A549 (cell line): ENCODE measurements around the gene RFLNA. TPM values are rescaled to one million over a fixed set of nuclear protein-coding genes. Genes with fewer than 3 reads are reported as not detected.
A peak's percentile ranks its signal among the peaks of the same experiment; 100 is the strongest.

Experiments used
- ATAC-seq, 2 experiments: fragments of 200-7000 bp in 1 of 2; fragments of >200 bp in 1 of 2; cut with Nextera tagmentation in 1 of 2; cut with Tn5 transposase in 1 of 2; 3 replicates each; pipeline versions ENCODE4 v1.8.0 to v1.9.1; 2018 to 2020; ENCODE audit warnings: mild to moderate bottlenecking in 1 of 2, moderate library complexity in 1 of 2
- CTCF ChIA-PET: fragments of 300-600 bp; sonication (Branson Sonifier 250); formaldehyde crosslinking; extraction: SDS; loops from one replicate; lab custom pipeline; 2021; ENCODE audit warnings: antibody characterized with exemption, inconsistent platforms; lab: Yijun Ruan, JAX
- POLR2A ChIA-PET: fragments of 350-600 bp; formaldehyde crosslinking; extraction: SDS; loops from one replicate; lab custom pipeline; 2021; ENCODE audit warnings: antibody characterized with exemption, inconsistent platforms; lab: Yijun Ruan, JAX
- DNase-seq, 2 experiments: peaks; one replicate each; pipeline versions ENCODE4 v3.0.0 to v3.0.0-alpha.2; 2011 to 2016; ENCODE audit warnings: low read depth in 1 of 2, low spot score in 1 of 2
- FAIRE-seq: peaks from 2 replicates; lab custom pipeline; 2011; peaks lifted over from hg19 to GRCh38; lab: Jason Lieb, UNC
- H3K27ac ChIP-seq, 2 experiments: fragments of >200 bp; sonication (Bioruptor Twin); formaldehyde crosslinking; 3 replicates each; pipeline ENCODE4 v1.5.1; 2016 to 2017
- H3K4me1 ChIP-seq: fragments of >200 bp; sonication (Bioruptor Twin); formaldehyde crosslinking; 3 replicates; pipeline ENCODE4 v1.6.1; 2016
- H3K4me2 ChIP-seq: fragments of >200 bp; sonication (Bioruptor Twin); formaldehyde crosslinking; 3 replicates; pipeline ENCODE4 v1.6.1; 2016
- H3K4me3 ChIP-seq: fragments of >200 bp; sonication (Bioruptor Twin); formaldehyde crosslinking; 3 replicates; pipeline ENCODE4 v1.5.1; 2016
- H3K9me3 ChIP-seq: fragments of >200 bp; sonication (Bioruptor Twin); formaldehyde crosslinking; 3 replicates; pipeline ENCODE4 v1.6.1; 2016
- BHLHE40 ChIP-seq: IDR thresholded peaks from 2 replicates; pipeline ENCODE4 v1.6.1; 2012; ENCODE audit warnings: low read depth, low read length, inconsistent platforms
- CBX8 ChIP-seq: fragments of 200-600 bp; sonication (generic); IDR thresholded peaks from 2 replicates; pipeline ENCODE4 v1.6.1; 2016
- CHD2 ChIP-seq: fragments of 150-350 bp; IDR thresholded peaks from 2 replicates; pipeline ENCODE4 v1.6.1; 2014; ENCODE audit warnings: low read length; ENCODE audit not compliant: partially characterized antibody
- CHD4 ChIP-seq: fragments of 200-600 bp; sonication (generic); IDR thresholded peaks from 2 replicates; pipeline ENCODE4 v1.6.1; 2016; ENCODE audit warnings: antibody characterized with exemption, mild to moderate bottlenecking, borderline replicate concordance
- EP300 ChIP-seq, 2 experiments: fragments of >200 bp; sonication (Bioruptor Twin); formaldehyde crosslinking; IDR thresholded peaks; 2 replicates in 1 of 2; 3 replicates in 1 of 2; pipeline ENCODE4 v1.6.1; 2016 to 2017
- FOSL2 ChIP-seq, 2 experiments: fragments of 450-650 bp in 1 of 2; fragments of >200 bp in 1 of 2; sonication (Bioruptor Twin) in 1 of 2; formaldehyde crosslinking; IDR thresholded peaks; 2 replicates each; pipeline versions ENCODE4 v1.5.0 to v1.6.1; 2016 to 2020; ENCODE audit warnings: mild to moderate bottlenecking in 1 of 2, moderate library complexity in 1 of 2
- FOXS1 ChIP-seq: fragments of 250-450 bp; sonication (Bioruptor Pico); IDR thresholded peaks from 2 replicates; pipeline ENCODE4 v1.5.0; 2020; ENCODE audit warnings: mild to moderate bottlenecking, moderate library complexity
- GATA3 ChIP-seq: IDR thresholded peaks from 2 replicates; pipeline ENCODE4 v1.6.1; 2012; ENCODE audit warnings: borderline replicate concordance
- HDAC2 ChIP-seq: fragments of 200-600 bp; sonication (generic); IDR thresholded peaks from 2 replicates; pipeline ENCODE4 v1.6.1; 2016
- HEYL ChIP-seq: fragments of 250-450 bp; sonication (Bioruptor Pico); IDR thresholded peaks from 2 replicates; pipeline ENCODE4 v1.8.0; 2021; ENCODE audit warnings: mild to moderate bottlenecking, moderate library complexity
- HMGXB4 ChIP-seq: fragments of 250-450 bp; sonication (Bioruptor Pico); IDR thresholded peaks from 2 replicates; pipeline ENCODE4 v1.5.0; 2021; ENCODE audit warnings: mild to moderate bottlenecking, moderate library complexity, borderline replicate concordance
- HOXB5 ChIP-seq: fragments of 250-450 bp; sonication (Bioruptor Pico); IDR thresholded peaks from 2 replicates; pipeline ENCODE4 v1.5.0; 2020; ENCODE audit warnings: mild to moderate bottlenecking, moderate library complexity
- JUNB ChIP-seq: fragments of >200 bp; sonication (Bioruptor Twin); formaldehyde crosslinking; IDR thresholded peaks from 2 replicates; pipeline ENCODE4 v1.6.1; 2016
- NPAS2 ChIP-seq: fragments of 250-450 bp; sonication (Bioruptor Pico); IDR thresholded peaks from 2 replicates; pipeline ENCODE4 v1.8.0; 2022; ENCODE audit warnings: mild to moderate bottlenecking, moderate library complexity, borderline replicate concordance
- PHF8 ChIP-seq: fragments of 200-600 bp; sonication (generic); IDR thresholded peaks from 2 replicates; pipeline ENCODE4 v1.6.1; 2016; ENCODE audit warnings: low read depth, mild to moderate bottlenecking, antibody characterized with exemption, moderate library complexity, borderline replicate concordance
- RAD21 ChIP-seq, 2 experiments: fragments of >200 bp in 1 of 2; sonication (Bioruptor Twin) in 1 of 2; formaldehyde crosslinking in 1 of 2; IDR thresholded peaks in 1 of 2; conservative IDR thresholded peaks in 1 of 2; 2 replicates in 1 of 2; 3 replicates in 1 of 2; pipeline ENCODE4 v1.6.1; 2012 to 2018; ENCODE audit warnings: inconsistent platforms in 1 of 2
- RARB ChIP-seq: fragments of 250-450 bp; sonication (Bioruptor Pico); IDR thresholded peaks from 2 replicates; pipeline ENCODE4 v1.8.0; 2021; ENCODE audit warnings: mild to moderate bottlenecking, moderate library complexity
- RCOR1 ChIP-seq: fragments of 150-350 bp; IDR thresholded peaks from 2 replicates; pipeline ENCODE4 v1.6.1; 2014; ENCODE audit warnings: antibody characterized with exemption, low read length, low read depth
- REST ChIP-seq: fragments of 200-600 bp; sonication (generic); IDR thresholded peaks from 2 replicates; pipeline ENCODE4 v1.6.1; 2016; ENCODE audit warnings: antibody characterized with exemption, mild to moderate bottlenecking, moderate library complexity
- RFX5 ChIP-seq: fragments of 450-650 bp; IDR thresholded peaks from 2 replicates; pipeline ENCODE4 v1.7.1; 2014; ENCODE audit warnings: antibody characterized with exemption, mild to moderate bottlenecking, moderate library complexity
- SMC3 ChIP-seq: fragments of >200 bp; sonication (Bioruptor Twin); formaldehyde crosslinking; IDR thresholded peaks from 3 replicates; pipeline ENCODE4 v1.6.1; 2018; ENCODE audit warnings: inconsistent platforms
- SREBF2 ChIP-seq: fragments of 450-650 bp; IDR thresholded peaks from 2 replicates; pipeline ENCODE4 v1.6.1; 2014; ENCODE audit warnings: mild to moderate bottlenecking, moderate library complexity
- ZFP36 ChIP-seq: fragments of 450-650 bp; IDR thresholded peaks from 2 replicates; pipeline ENCODE4 v1.6.1; 2014; ENCODE audit warnings: borderline replicate concordance; ENCODE audit not compliant: partially characterized antibody
- ZNF302 ChIP-seq: fragments of 250-450 bp; sonication (Bioruptor Pico); IDR thresholded peaks from 2 replicates; pipeline ENCODE4 v1.9.0; 2021; ENCODE audit warnings: inconsistent platforms, mild to moderate bottlenecking, moderate library complexity
- WGBS: methylation state at CpG from one replicate; pipeline ENCODE4 v1.1.6; 2017; ENCODE audit errors: missing lambda C conversion rate; 5-methylcytosine and 5-hydroxymethylcytosine counted together
- polyA plus RNA-seq, 4 experiments: library from polyadenylated mRNA; depleted of rRNA in 3 of 4; stranded (reverse); fragments of >200 nt; fragmentation: RNase III in 1 of 4; extraction: RNeasy Plus Mini Kit Qiagen cat#74134 plus additional on column Dnase treatment in 1 of 4; gene quantifications; 2 replicates in 3 of 4; 3 replicates in 1 of 4; pipeline ENCODE4 v1.2.3, GENCODE V29; 2011 to 2017
- TF ChIP-seq, protein P1 (sequence below): fragments of >200 bp; sonication (Bioruptor Twin); formaldehyde crosslinking; IDR thresholded peaks from 3 replicates; pipeline ENCODE4 v1.5.1; 2016

Gene RFLNA
- polyA plus RNA-seq, 2 of the 4 experiments (the other 2 are of a cell fraction), result not detected

GRCh38 chr12:124354400-124354799 is 59.5 kb downstream of the RFLNA start:
- ChIA-PET CTCF (interaction anchor here (0.6 to 0.7 kb wide), 2 partner anchors 12 to 22 kb away, joined by 3 read pairs; no protein-coding TSS in a partner anchor), POLR2A (no interaction called here)
- WGBS, result 90% methylated on average over 9 of the region's 13 CpGs
- TF ChIP-seq JUNB (no peak), SMC3 (no peak), BHLHE40 (no peak), CHD2 (no peak), CHD4 (no peak), RCOR1 (no peak), RARB (CRISPR knock-in tag) (no peak), ZNF302 (CRISPR knock-in tag) (no peak), EP300 (IDR thresholded peaks at IDR 0.05) (no peak), PHF8 (no peak), FOXS1 (CRISPR knock-in tag) (no peak), RAD21 (conservative IDR thresholded peaks at IDR 0.05 in 1 of 2, IDR thresholded peaks at IDR 0.05 in 1 of 2) (no peak), HMGXB4 (no peak), HDAC2 (no peak), FOSL2 (IDR thresholded peaks at IDR 0.05) (no peak), FOSL2 (CRISPR knock-in tag; IDR thresholded peaks at IDR 0.05) (no peak)
- TF ChIP-seq, protein P1, sequence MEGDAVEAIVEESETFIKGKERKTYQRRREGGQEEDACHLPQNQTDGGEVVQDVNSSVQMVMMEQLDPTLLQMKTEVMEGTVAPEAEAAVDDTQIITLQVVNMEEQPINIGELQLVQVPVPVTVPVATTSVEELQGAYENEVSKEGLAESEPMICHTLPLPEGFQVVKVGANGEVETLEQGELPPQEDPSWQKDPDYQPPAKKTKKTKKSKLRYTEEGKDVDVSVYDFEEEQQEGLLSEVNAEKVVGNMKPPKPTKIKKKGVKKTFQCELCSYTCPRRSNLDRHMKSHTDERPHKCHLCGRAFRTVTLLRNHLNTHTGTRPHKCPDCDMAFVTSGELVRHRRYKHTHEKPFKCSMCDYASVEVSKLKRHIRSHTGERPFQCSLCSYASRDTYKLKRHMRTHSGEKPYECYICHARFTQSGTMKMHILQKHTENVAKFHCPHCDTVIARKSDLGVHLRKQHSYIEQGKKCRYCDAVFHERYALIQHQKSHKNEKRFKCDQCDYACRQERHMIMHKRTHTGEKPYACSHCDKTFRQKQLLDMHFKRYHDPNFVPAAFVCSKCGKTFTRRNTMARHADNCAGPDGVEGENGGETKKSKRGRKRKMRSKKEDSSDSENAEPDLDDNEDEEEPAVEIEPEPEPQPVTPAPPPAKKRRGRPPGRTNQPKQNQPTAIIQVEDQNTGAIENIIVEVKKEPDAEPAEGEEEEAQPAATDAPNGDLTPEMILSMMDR, result no peak
- ATAC-seq (no peak), DNase-seq (no peak), FAIRE-seq (no peak)
- peak overlapping the region in 1 of 2 experiments; percentile 51; a peak in 1 of 6 replicates for H3K27ac ChIP-seq
- no peaks in the 10 kb centered on the region for H3K9me3 ChIP-seq
- H3K4me3 ChIP-seq, result no peak overlapping the region
- no peak overlapping the region for H3K4me2 ChIP-seq
- peaks cover 12% of the 10 kb centered on the region for H3K4me1 ChIP-seq

GRCh38 chr12:124356221-124356620 is 61.3 kb downstream of the RFLNA start:
- H3K4me3 ChIP-seq, result no peak overlapping the region
- TF ChIP-seq HEYL (CRISPR knock-in tag) (no peak), ZFP36 (peak; percentile 68)
- DNase-seq, result no peak
- POLR2A ChIA-PET, result no interaction called here
- peaks cover 16% of the 10 kb centered on the region for H3K4me1 ChIP-seq
- WGBS, result 89% methylated on average over 5 of the region's 5 CpGs
- no peaks in the 10 kb centered on the region for H3K9me3 ChIP-seq
- H3K4me2 ChIP-seq, result no peak overlapping the region
- no peak for ATAC-seq
- CTCF ChIA-PET, result interaction anchor here (0.9 to 2.2 kb wide), 6 partner anchors 8 to 415 kb away, joined by 4 to 8 read pairs (median 5); no protein-coding TSS in a partner anchor
- no peak for FAIRE-seq
- H3K27ac ChIP-seq, result peak overlapping the region in 1 of 2 experiments; percentile 51; a peak in 2 of 6 replicates

DNA sequence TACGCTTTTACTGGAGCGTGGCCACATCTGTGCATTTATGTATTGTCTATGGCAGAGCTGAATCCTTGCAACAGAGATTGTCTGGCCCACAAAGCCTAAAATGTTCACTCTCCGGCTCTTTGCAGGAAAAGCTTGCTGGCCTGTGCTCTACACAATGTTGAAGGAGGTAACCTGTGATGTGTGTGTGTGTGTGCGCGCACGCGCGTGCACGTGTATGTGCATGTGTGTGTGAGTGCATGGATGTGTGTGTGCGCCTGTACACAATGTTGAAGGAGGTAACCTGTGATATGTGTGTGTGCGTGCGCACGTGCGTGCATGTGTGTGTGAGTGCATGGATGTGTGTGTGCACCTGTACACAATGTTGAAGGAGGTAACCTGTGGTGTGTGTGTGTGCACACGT is 62.7 kb downstream of the RFLNA start:
- FAIRE-seq (no peak), ATAC-seq (no peak), DNase-seq (no peak)
- H3K4me3 ChIP-seq, result no peak overlapping the region
- no peak overlapping the region for H3K27ac ChIP-seq
- H3K4me2 ChIP-seq, result no peak overlapping the region
- WGBS, result 96% methylated on average over 15 of the region's 15 CpGs
- CTCF ChIA-PET, result interaction anchor here (0.7 to 2.2 kb wide), 5 partner anchors 11 to 42 kb away, joined by 3 to 8 read pairs (median 3); no protein-coding TSS in a partner anchor
- POLR2A ChIA-PET, result no interaction called here
- no peaks in the 10 kb centered on the region for H3K9me3 ChIP-seq
- H3K4me1 ChIP-seq, result peaks cover 22% of the 10 kb centered on the region
- TF ChIP-seq HOXB5 (CRISPR knock-in tag) (no peak), PHF8 (no peak), SREBF2 (no peak), RAD21 (conservative IDR thresholded peaks at IDR 0.05 in 1 of 2, IDR thresholded peaks at IDR 0.05 in 1 of 2) (no peak), HDAC2 (no peak), HMGXB4 (no peak), GATA3 (no peak), ZFP36 (no peak), CBX8 (no peak), REST (no peak), NPAS2 (CRISPR knock-in tag) (no peak), RFX5 (no peak)
